ENCODE results near the gene IFT172.
A peak's percentile ranks its signal among the peaks of the same experiment; 100 is the strongest.
"Not testable (repeated sequence)": the region's sequence is repeated elsewhere in the genome, so short reads cannot be mapped to it uniquely, and the experiment has no call there.

IFT172 gene

GRCh38 chr2:27492557-27492956 is 3.0 kb upstream of the IFT172 start:
- no peak for DNase-seq

- DNase-seq: peak; percentile 11
Measured at GRCh38 chr2:27489118-27489497, 435 bp downstream of the IFT172 start.

- DNase-seq: no peak
Measured at GRCh38 chr2:27485496-27485895, 4.0 kb downstream of the IFT172 start.

DNA sequence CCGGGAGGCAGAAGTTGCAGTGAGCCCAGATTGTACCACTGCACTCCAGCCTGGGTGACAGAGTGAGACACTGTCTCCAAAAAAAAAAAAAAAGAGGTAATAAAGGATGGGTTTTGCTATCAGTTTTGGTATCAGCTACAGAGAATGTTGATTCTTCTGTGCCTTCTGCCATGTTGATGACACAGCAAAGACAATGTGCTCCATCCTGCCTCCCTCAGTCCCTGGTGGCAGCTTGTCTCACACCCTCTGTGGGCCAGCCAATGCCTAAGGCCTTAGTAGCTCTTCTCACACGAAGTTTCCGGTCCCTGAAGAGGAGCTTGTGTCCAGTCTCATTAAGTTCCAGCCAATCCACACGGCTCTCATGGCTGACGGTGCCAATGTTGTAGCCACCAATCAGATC is 17.6 kb downstream of the IFT172 start:
- no peak for DNase-seq

- DNase-seq: no peak
Measured at GRCh38 chr2:27464443-27464842, 25.1 kb downstream of the IFT172 start.

- DNase-seq: peak; percentile 61
Measured at GRCh38 chr2:27461118-27461517, 28.4 kb downstream of the IFT172 start.

DNA sequence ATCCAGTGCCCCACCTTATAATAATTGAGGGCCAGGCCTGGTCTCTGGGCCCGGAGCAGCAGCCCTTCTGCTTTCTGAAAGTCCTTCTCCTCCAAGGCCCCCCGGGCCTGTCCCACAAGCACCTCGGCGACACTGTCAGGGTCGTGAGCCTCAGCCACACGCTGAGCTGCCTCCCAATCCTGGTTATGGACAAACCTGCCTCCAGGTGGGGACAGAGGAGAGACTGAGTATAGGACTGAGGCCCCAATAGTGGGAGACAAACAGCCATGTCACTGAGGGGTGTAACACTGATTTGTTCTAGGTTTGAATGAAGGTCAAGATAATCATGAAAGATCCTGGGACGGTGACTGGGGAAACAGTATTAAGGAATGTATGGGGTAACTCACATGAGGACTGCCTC is 35.6 kb downstream of the IFT172 start:
- DNase-seq: no peak

- no peak for DNase-seq
Measured at GRCh38 chr2:27451095-27451494, 38.4 kb downstream of the IFT172 start.

DNA sequence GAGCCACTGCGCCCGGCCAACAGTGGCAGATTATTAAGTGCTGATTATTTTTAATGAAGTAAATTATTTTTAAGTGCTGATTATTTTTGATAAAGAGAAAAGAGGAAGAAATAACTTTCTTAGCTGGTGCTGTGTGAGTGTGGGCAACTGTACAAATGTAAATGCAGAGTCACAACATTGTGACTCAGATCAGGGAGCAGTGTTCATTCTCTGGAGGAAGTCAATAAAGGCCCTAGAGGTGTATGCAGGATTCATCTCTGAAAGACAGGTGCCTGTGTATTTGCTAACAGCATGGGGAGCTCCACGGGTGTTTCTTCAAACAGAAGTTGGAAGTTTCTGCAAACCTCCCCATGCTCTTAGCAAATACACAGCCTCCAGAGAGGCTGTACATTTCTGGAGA is 41.2 kb downstream of the IFT172 start:
- DNase-seq: no peak

DNA sequence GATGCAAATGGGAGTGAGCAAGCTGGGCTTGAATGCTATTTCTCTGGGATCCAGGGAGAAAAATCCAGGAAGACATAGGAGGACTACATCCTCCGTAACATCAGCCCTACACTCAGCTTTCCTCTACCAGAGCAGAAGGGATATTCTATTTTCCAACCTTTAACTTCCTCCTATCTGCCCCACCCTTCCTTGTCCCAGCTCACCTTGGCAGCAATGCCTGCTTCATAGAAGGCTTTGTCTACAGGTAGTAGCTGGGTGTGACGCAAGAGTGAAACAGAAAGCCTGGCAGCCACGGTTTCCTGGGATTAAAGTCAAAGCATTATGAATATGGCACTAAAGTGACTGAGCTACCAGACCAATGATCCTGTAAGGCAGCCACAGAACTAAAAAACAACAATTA is 43.5 kb downstream of the IFT172 start:
- DNase-seq: no peak

DNA sequence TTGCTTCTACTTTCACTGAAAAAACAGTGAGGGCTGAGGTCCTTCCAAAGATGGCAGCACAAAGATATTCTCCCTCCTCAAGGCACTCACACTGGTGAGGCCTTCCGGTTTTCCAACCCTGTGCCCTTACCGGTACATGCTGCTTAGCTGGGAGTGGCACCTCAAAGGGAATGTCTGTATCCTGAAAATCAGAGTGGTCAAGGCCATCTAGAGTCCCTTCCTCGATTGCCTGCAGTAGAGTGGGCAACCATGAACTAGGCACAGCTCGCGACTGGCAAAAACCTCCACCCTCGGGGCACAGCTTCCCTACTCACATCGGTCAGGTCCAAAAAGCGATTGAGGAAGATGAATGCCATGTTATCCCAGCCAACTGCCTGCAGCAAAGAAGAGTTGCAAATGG is 43.9 kb downstream of the IFT172 start:
- DNase-seq: no peak

- no peak for DNase-seq
Measured at GRCh38 chr2:27445155-27445554, 44.4 kb downstream of the IFT172 start.

DNA sequence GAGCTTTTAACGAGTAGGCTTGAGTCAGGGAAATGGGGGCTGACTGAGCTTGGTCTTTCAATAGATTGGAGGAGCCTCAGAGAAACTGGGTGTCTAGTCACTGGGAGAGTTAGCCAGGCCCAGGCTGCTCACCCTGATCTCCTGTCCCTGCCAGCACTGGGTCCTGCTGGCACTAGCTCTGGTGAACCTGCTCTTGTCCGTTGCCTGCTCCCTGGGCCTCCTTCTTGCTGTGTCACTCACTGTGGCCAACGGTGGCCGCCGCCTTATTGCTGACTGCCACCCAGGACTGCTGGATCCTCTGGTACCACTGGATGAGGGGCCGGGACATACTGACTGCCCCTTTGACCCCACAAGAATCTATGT is 46.6 kb downstream of the IFT172 start:
- no peak for DNase-seq

DNA sequence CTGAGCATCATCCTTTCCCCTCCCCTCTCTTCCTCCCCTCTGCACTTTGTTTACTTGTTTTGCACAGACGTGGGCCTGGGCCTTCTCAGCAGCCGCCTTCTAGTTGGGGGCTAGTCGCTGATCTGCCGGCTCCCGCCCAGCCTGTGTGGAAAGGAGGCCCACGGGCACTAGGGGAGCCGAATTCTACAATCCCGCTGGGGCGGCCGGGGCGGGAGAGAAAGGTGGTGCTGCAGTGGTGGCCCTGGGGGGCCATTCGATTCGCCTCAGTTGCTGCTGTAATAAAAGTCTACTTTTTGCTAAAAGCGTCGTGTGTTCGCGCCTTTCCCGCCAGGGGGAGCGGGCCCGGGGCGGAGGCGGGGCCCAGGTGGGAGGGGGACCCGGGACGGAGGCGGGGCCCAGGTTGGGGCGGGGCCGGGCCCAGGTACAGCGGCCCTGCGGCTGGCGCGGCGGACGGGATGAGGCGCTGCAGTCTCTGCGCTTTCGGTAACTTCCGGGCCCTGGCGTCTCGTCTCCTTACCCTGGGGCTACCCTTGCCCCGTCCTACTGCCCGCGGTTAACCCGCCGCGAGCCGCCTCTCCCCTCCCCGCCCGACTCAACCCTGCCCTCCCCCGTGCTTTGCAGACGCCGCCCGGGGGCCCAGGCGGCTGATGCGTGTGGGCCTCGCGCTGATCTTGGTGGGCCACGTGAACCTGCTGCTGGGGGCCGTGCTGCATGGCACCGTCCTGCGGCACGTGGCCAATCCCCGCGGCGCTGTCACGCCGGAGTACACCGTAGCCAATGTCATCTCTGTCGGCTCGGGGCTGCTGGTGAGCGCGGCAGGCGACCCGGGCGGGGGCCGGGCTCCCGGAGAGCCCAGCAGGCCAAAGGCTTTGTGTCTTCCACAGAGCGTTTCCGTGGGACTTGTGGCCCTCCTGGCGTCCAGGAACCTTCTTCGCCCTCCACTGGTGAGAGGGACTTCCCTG is 47.3 kb downstream of the IFT172 start, which contains the start of gene KRTCAP3:
TSS of gene KRTCAP3 (plus strand) at position 424 of the 962 bp plus-strand sequence. CDS start at position 456, 32 bp downstream.
- DNase-seq: peak; percentile 87

DNA sequence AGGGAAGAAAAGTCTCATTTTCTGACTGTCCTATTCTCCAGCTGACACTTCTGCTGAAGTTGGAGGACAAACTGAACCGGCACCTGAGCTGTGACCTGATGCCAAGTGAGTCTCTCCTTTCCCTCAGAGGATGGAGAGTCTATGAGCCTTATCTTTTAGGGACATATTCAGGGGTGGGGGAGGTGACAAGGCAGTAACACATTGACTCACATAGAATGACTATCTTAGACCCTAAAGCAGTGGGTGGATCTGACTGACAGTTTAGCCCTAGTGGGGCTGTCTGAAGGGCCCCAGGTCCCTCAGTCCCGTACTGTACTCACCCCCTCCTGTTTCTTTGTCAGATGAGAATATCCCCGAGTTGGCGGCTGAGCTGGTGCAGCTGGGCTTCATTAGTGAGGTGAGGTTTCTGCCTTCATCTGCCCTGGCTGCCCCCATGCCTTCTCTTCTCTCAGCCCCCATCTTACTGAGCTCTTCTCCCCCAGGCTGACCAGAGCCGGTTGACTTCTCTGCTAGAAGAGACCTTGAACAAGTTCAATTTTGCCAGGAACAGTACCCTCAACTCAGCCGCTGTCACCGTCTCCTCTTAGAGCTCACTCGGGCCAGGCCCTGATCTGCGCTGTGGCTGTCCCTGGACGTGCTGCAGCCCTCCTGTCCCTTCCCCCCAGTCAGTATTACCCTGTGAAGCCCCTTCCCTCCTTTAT is 48.2 kb downstream of the IFT172 start:
- DNase-seq: no peak

DNA sequence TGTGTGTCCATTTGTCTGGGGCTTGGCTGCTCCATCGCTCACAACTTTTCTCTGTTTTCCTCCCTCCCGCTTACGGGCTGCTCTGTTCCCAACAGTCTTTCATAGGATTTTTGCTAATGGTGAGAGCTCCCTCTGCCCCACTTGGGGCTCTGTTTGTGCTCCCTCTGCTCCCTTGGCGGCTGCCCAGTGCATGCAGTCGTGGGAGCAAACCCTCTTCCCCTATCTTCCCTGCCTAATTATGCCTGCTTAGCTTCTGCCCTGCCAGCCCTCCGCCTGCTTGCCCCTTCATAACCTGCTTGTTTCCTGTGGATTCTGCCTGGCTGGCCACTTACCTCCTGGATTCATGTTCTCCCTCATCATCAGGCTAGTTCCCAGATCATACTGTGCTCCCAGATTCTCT is 53.9 kb downstream of the IFT172 start:
- no peak for DNase-seq

DNA sequence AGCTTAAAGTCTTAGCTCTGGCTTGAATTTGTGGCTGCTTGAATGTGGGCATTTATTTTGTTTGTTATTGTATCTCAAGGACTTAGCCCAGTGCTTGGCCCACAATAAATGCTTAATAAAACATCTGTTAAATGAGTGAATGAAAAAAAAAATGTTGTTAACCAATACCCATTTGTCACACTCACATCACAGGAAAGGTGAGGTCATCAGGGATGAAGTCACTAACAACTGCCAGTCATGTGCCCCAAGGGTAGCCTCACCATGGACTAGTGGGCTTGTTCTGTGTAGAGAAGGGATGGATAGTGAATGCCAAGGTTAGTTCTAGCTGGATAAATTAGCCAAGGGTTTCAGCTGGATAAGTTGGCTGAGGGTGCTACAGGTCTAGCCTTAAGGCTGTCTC is 58.1 kb downstream of the IFT172 start:
- no peak for DNase-seq

DNA sequence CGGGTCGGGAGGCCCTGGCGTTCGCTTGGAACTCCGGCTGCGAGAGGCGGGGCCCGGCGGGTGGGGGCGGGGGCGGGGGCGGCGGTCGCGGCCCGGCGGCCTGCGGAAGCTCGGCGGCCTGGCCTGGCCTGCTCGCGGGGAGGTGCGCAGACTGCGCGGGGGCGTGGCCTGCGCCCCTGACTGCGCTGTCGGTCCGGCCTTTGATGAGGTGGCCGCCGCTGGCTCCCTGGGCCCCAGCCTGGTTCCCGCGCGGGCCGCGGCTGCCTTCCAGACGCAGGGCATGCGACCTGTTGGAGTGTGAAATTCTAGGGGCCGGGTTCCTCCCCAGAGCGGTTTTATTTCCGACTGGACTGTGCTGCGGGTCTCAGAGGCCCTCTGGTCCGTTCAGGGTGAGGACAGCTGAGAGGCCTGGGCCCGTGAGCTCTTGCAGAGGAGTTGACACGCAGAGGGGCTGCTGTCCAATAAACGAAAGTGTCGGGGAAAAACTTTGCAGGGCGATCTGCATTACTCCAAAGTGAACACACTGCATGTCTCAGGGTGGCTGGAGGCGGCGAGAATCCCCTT is 60.5 kb downstream of the IFT172 start:
- DNase-seq: peak; percentile 90

DNA sequence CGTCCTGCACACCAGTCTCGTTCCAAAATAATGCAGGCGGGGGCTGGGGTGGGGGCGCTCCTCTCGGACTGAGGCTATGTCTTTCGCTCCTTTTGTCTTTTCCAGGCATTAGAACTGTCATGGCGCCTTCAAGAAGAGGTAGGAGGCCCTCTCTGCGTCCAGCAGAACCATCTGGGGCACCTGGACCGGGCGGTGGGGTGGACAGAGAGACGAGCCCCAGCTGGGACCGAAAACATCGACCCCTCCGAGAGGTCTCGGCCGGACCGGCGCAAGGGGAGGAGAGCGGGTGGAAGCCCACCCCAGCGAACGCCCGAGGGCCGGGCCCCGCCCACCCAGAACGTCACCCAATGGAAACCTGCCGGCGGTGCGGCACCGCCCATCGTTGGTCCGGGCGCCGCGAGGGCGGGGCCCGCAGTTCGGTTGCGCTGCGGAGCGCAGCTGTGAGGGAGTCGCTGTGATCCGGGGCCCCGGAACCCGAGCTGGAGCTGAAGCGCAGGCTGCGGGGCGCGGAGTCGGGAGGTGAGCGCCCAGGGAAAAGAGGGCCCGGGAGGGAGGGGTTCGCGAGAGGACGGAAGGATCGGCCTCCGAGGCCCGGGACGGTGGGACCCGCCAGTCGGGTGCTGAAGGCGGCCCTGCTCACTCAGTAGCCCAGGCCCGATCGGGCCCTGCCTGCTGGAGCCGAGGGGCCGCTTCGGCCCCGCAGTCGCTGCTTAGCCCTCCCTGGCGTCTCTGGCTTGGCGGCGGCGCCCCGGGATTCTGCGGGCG is 61.1 kb downstream of the IFT172 start, which contains the start of gene NRBP1:
TSS of gene NRBP1 (plus strand) at position 419 of the 765 bp plus-strand sequence. CDS start 4,643 bp downstream, outside the sequence.
- DNase-seq: peak; percentile 98

DNA sequence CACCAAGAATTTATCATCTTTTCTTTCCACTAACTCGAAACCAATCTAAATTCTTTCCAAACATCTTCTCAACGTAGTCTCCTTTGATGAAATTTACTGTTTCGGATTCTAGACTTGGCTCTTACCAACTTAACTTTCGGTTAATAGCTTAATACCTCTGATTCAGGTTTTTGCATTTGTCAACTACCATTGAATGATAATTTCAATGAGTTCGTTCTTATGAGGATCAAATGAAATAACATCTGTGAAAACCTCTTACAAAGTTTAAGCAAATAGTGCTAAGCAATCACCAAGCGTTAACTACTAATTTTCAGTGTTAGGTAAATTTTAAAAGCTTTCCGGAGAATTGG is 61.7 kb downstream of the IFT172 start:
- DNase-seq: no peak

DNA sequence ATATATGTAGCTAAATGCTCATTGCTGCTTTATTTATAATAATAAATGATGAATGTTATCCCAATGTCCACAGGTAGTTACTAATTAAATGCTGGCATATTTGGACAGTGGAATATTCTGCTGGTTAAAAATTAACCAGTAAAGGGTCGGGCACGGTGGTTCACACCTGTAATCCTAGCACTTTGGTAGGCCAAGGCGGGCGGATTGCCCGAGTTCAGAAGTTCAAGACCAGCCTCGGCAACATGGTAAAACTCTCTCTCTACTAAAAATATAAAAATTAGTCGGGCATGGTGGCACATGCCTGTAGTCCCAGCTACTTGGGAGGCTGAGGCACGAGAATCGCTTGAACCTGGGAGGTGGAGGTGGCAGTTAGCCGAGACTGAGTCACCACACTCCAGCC is 64.5 kb downstream of the IFT172 start:
- not testable (repeated sequence) for DNase-seq

GRCh38 chr2:27422958-27423357 is 66.6 kb downstream of the IFT172 start:
- no peak for DNase-seq

- no peak for DNase-seq
Measured at GRCh38 chr2:27421660-27422250, 67.8 kb downstream of the IFT172 start.
